NCI-H1105 treated with DMSO at 0.1 percent for 48 hours (cell line): ENCODE data around the gene EHMT1.
"Not testable (repeated sequence)": the region's sequence is repeated elsewhere in the genome, so short reads cannot be mapped to it uniquely, and the experiment has no call there.

Source experiments
- DNase-seq: peaks from one replicate; lab custom pipeline; 2025; lab: John Stamatoyannopoulos, UW

Gene EHMT1

GRCh38 chr9:137615387-137615871 lies 3.4 kb upstream of the EHMT1 start:
- DNase-seq, result no peak

DNA sequence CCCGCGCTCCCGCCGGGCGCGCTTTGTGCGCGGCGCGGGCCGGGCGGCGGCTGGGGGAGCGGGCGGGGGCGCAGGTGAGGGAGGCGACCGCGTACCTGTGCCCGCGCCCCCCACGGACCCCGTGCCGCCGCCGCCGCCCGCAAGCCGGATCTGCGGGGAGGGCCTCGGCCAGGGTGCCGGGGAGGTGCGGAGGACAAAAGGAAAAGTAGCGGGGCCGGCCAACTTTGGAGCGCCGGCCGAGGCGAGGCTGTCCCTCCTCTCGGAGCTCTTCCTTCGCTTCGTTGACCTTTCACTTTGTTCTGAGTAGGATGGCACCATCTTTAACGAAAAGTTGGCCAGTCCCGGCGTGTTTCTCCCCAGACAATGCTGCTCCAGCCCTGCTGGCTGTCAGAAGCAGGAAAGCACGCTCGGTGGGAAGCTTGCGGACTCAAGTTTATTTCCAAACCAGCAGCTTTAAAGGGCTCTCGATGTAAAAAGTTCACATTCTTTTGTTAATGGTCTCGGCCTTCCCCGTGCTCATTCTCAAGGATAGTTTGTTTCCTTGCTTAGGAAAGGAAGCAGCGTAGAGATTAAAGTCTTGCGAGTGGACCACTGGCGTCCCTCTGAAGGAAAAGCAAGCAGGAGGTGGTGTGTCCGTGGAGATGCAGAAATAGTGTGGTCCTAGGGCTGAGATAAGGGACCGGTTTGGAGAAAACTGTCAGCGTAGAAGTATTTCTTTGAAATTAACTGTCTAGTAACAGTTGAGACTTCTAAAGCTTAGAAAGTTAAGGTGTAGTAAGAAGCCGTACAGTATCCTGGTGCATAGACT lies 639 bp downstream of the EHMT1 start:
- DNase-seq, result peak; percentile 16

- DNase-seq, result no peak
Observed at GRCh38 chr9:137620048-137620405, 1.2 kb downstream of the EHMT1 start.

- DNase-seq, result no peak
Observed at GRCh38 chr9:137620581-137620980, 1.8 kb downstream of the EHMT1 start.

DNA sequence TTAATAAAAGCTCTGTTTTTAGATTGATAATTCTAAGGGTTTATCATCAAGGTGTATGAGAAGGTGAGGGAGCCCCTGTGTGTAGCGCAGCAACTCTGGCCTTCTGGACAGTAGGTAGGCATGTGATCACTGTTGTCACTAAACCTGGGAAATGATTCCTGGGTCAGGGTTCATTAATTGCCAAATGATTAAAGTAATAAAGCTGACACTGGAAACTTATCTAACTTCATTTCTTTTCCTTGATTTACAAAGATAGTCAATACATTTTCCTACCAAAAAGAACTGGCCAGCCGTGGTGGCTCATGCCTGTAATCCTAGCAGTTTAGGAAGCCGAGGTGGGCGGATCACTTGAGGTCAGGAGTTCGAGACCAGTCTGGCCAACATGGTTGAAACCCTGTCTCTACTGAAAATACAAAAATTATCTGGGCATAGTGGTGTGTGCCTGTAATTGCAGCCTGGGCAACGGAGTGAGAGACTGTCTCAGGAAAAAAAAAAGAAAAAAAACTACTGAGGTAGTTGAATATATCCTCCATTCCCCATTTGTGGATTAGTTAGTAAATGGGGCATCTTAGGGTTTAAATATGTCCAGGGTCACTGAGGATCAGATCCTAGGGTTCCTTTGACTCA lies 2.4 kb downstream of the EHMT1 start:
- no peak for DNase-seq

DNA sequence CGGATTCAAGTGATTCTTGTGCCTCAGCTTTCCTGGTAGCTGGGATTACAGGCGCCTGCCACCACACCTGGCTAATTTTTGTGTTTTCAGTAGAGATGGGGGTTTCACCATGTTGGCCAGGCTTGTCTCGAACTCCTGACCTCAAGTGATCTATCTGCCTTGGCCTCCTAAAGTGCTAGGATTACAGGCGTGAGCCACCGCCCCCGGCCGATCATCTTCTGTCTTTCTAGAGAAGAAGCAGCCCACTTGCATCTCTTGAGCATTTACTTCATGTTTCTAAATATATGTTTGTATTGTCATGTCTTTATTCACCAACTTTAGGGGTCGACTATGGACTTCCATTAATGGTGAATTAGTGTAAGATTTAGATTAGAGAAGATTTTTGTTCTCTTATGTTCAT lies 3.4 kb downstream of the EHMT1 start:
- not testable (repeated sequence) for DNase-seq

DNA sequence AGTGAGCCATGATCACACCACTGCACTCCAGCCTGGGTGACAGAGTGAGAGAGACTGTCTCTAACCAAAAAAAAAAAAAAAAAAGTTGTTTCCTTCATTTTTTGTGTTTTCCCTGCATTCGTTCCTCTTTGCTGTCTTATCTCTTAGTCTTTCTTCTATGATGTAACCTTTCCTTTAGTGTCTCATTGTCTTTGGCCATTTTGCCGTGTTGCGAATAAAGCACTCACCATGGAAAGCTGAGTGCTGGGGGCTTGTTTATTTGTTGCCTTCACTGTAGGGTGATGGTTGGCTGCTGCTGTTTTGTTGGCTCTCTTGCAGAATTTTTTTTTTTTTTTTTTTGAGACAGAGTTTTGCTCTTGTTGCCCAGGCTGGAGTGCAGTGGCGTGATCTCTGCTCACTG lies 7.7 kb downstream of the EHMT1 start:
- no peak for DNase-seq

DNA sequence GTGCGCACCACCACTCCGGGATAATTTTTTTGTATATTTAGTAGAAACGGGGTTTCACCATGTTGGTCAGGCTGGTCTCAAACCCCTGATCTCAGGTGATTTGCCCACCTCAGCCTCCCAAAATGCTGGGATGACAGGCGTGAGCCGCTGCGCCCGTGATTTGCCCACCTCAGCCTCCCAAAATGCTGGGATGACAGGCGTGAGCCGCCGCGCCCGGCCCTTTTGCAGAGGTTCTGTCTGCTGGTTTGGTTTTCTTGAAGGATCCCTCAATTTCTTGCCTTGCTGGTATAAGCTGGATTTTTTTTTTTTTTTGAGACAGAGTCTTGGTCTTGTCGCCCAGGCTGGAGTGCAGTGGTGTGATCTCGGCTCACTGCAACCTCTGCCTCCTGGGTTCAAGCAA lies 8.6 kb downstream of the EHMT1 start:
- DNase-seq, result not testable (repeated sequence)

DNA sequence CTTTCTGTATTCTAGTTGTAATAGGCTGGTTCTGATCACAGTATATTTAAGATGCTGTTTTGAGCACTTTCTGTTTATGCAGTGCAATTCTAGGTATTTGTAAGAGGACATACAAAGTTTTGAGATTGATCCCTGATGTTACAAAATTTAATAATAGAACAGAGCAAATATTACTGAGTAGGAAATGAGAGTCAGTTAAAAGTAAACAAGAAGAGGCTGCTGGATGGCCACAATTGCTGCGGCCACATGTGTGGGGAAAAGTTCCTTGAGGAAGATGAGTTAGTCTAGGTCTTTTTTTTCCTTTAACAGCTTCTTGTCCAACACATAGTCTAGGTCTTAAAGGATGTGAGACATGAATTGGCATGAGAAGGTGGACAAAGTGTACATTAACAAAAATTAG lies 11.3 kb downstream of the EHMT1 start:
- DNase-seq, result no peak

DNA sequence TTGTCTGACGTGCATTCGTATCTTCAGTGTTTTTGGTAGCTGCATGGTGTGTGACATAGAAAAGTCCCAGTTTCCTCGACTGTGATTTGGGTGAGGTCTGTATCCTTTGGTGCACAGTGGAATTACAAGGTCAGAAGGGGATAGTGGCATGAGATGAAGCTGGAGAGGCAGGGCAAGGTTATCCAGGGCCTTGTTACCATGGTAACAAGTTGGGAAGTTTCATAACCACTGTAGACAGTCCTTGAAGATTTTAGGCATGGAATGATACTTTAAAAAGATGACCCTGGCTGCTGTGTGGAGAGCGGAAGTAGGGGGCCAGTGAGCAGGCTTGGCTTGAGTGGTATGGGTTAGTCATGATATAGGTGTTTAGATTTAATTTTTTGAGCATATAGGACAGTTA lies 11.9 kb downstream of the EHMT1 start:
- no peak for DNase-seq

- DNase-seq, result no peak
Observed at GRCh38 chr9:137631345-137632229, 12.8 kb downstream of the EHMT1 start.

DNA sequence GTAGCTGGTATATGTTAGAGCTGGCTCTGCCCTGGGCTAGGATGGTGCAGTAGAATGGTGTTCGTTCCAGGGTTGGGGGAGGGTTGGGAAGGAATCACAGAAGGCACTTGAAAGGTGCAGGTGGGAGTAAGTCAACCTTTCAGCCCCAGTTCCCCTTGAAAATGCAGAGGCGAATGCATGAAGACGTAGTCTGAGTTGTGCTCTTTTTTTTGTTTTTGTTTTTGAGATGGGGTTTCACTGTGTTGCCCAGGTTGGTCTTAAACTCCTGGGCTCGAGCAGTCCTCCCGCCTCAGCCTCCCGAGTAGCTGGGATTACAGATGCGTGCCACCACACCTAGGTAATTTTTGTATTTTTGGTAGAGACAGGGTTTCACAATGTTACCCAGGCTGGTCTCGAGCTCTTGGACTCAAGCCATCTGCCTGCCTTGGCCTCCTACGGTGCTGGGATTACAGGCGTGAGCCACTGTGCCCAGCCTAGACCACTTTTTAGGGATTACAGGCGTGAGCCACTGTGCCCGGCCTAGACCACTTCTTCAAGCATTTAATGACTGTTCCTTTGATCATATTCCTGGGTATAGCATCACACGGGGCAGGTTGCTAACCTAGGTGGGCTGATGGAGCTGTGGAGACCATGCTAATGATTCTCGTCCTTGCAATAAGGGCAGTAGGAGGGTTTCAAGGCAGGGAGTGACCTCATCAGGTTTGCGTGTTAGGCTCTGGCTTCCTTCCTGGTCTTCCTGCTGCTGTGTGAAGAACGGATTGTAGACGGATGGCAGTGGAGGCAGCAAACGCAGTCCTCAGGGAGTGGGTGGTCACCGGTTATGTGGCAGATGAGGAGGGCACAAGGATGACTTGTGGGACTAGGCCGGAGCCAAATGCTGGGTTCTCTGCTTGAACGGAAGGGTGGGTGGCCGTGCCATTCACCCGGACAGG lies 13.7 kb downstream of the EHMT1 start:
- no peak for DNase-seq

DNA sequence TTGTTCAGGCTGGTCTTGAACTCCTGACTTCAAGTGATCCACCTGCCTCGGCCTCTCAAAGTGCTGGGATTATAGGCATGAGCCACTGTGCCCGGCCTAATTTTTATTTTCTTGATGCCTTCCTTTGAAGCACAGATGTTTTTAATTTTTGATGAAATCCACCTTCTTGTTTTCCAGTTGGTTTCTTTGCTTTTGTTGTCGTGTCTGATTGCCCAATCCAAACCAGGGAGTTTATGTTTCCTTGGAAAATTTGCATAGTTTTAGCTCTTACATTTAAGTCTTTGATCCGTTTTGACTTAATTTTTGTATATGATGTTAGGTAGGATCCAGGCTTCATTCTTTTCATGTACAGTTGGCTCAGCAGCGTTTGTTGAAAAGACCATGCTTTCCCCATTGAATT lies 15.2 kb downstream of the EHMT1 start:
- no peak for DNase-seq

DNA sequence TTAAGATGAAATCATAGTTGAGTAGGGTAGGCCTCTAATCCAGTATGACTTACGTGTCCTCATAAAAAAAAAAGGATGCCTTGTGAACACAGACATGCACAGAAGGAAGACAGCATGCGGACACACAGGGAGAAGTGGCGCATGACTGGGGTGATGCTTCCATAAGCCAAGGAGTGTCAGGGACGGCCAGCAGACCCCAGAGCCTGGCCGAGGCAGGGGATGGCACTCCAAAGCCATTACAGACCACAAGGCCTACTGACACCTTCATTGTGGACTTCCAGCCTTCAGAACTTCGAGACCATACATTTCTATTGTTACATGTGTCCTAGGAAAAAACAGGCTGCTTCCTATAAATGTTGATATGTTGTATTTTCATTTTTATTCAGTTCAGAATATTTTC lies 19.9 kb downstream of the EHMT1 start:
- no peak for DNase-seq

- no peak for DNase-seq
Observed at GRCh38 chr9:137639303-137640051, 20.7 kb downstream of the EHMT1 start.

DNA sequence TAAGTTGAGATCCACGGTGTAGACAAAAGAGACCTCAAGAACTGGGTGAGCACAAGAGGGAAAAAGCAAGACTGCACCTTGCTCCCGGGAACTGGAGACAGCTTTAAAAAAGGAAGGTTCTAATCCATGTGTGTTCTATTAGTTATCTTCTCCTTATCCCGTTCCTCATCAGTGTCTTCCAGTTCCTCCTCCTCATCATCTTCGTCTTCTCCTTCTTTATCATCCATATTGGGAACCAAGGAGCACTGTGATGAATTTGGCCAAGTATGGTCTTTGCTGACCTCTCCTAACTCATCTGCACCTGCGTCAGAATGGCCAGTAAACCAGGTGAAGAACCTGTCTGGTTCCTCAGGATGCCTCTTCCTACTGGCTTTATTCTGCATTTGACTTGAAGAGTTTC lies 22.1 kb downstream of the EHMT1 start:
- no peak for DNase-seq

- DNase-seq, result no peak
Observed at GRCh38 chr9:137642118-137642601, 23.4 kb downstream of the EHMT1 start.

DNA sequence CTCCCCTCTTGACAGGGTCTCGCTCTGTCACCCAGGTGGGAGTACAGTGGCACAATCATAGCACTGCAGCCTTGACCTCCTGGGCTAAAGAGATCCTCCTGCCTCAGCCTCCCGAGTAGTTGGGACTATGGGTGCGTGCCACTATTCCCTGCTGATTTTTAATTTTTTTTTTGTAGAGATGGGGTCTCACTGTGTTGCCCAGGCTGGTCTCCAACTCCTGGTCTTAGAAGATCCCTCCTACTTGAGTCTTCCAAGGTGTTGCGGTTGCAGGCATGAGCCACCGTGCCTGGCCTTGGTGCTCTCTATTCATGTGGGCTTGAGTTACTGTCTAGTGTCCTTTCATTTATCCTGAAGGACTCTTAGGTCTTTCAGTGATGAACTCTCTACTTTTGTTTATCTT lies 24.1 kb downstream of the EHMT1 start:
- no peak for DNase-seq

DNA sequence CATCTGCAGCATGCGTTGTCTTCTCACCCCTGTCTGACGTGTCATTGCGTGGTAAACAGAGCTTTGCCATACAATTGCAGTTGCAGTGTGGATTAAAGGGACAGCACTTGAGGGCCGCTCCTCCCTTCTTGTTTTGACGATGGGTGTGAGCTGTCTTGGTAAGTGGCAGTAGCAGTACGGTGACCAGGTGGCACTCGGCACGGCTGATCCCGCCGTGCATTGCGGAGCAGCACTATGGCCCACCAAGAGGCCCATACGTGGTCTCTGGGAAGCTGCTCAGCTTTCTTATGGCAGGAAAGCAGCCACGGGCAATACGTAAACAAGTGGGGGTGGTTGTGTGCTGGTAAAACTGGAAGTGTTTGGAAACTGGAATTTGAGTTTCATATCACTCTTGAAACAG lies 25.1 kb downstream of the EHMT1 start:
- no peak for DNase-seq

- no peak for DNase-seq
Observed at GRCh38 chr9:137645211-137645610, 26.4 kb downstream of the EHMT1 start.

- DNase-seq, result no peak
Observed at GRCh38 chr9:137646341-137646740, 27.5 kb downstream of the EHMT1 start.
